ENCODE measurements around the gene RPUSD1.

The RPUSD1 gene

DNA sequence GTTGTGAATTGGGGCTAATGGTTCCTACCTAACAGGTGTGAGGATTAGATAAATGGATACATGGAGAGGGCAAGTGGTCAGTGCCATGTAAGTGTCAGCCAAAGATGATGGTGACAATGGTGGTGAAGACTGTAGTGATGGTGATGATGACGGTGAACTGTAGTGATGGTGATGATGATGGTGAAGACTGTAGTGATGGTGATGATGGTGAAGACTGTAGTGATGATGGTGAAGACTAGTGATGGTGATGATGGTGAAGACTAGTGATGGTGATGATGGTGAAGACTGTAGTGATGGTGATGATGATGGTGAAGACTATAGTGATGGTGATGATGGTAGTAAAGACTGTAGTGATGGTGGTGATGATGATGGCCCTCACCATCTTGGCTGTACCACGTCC is 30.4 kb upstream of the RPUSD1 start:
- no peak for DNase-seq (ENCODE audit: low read depth)

DNA sequence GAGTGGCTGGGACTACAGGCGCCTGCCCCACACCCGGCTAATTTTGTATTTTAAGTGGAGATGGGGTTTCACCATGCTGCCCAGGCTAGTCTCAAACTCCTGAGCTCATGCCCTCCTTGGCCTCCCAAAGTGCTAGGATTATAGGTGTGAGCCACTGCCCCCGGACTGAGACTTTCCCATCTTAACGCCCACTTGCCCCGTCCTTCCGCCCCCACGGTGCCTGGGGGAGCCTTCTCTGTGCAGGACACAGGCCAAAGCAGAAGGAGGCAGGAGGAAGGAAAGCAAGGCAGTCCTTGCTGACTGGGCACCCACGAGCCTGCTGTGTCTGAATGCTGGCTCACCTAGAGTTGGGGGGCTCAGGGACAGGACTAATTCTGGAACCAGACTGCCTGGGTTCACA is 30.0 kb upstream of the RPUSD1 start:
- no peak for DNase-seq (ENCODE audit: low read depth)

DNA sequence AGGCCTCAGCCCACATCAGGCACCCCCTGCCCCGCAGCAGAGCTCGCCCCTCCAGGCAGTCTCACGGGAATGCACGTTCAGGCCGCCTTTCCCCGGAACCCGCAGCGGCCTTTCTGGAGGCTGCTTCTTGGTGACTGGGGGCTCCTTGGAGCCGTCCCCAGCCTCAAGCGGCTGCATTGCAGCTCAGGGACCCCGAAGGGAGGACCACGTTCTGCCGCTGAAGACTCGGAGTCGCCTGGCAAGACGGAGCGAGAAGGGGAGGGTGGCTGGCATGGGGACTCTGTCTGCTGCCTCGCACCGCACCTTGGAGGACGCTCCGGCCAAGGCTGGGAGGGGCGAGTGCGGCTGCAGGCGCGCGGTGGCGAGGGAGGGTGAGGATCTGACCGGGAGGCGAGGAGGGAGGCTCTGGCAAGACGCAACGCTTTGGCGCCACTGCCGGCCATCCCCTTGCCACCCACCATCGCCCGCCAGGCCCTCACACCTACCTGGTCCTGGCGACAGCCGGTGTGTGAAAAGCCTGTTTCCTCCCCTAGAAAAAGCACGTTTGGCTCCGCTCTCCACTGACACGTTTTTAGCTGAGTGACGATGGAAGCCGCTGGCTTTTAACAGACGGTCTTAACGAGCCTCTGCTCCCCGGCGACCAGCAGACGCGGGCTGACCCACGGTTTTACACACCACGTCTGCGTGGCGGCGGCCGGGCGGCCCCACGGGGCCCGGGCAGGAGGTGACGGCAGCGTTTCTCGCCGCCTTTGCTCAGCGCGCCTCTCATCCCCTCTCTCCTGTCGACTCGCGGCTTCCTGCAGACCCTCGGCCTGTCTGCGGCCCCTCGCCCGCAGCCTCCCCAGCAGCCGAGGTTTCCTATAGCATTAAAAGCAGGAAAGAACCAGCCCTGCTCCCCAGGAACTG is 29.1 kb upstream of the RPUSD1 start:
- DNase-seq (ENCODE audit: low read depth) = no peak

DNA sequence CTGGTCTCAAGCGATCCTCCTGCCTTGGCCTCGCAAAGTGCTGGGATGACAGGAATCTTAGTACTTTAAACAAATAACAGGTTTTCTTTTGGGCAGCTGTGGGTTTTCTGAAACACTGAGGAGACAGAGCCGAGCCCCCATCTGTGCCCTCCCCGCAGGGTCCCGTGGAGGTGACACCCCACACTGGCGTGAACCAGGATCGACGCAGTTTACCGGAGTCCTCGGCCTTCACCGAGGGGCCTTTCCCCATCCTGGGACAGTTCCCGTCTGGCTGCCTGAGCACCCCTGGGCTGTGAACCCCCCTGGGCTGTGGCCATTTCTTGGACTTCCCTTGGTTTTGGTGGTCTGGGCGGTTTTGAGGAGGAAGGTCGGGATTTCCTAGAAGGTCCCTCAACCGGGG is 27.7 kb upstream of the RPUSD1 start:
- DNase-seq (ENCODE audit: low read depth) = no peak

DNA sequence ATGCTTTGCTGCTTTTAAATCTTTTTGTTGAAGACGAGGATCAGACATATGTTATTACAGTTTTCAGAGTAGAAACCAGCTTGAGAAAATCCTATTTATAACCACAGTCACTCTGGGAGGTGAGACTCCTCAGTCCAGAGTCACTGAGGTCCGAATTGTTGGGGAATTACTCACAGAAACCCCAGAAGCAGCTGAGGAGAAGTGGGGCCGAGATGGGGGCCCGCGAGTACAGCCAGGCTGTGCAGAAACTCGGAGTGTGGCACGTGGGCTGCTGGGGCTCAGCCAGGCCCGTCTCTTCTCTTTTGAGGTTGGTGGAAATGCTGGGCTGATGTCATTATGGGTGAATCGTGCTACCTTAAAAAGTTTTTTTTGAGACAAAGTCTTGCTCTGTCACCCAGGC is 26.8 kb upstream of the RPUSD1 start:
- DNase-seq (ENCODE audit: low read depth) = peak; percentile 24

DNA sequence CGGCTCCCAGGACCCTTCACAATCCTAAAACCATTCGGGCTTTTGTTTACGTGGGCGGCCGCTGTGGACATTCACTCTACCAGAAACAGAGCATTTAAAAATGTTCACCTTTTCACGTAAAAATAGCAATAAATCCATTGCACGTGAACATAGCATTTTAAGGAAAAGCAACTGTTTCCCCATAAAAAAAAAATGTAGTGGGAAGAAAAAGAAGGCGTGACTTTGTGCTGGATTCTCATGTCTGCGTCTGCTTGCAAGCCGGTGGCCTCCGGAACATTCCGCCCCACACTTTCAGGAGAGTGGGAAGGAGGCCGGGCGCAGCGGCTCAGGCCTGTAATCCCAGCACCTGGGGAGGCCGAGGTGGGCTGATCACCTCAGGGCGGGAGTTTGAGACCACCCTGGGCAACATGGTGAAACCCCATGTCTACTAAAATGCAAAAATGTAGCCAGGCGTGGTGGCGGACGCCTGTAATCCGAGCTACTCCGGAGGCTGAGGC is 25.8 kb upstream of the RPUSD1 start:
- DNase-seq (ENCODE audit: low read depth) = no peak

DNA sequence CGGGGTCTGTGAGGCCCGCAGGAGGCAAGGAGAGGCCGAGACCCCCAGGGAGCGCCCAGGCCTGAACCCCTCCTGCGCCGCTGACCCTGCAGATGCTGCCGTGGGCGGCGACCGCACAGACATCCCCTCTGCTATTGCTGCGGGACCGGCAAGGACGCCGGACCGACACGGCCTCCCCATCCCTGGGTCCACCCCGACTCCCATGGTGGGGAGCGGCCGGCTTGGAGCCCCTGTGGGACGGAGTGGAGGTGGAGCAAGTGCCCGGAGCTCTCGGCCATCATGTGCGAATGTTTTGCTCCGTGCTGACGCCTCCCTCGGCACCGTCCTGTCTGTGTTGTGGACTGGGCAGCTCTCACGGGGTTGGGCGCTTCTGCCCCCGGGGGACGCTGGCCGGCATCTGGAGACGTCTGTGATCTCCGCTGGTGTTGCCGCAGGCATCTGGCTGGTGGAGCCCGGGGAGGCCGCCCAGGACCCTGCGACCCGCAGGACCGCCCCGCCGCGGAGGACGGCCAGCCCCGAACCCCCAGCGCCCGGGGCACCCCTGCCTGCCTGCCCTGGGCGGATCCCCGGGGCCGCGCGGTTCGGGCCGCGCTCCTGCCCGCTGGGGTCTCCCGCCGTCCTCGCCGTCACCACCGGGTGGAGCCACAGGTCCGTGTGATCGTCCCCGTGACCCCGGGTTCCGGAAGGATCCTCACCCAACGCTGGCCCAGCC is 25.2 kb upstream of the RPUSD1 start:
- no peak for DNase-seq (ENCODE audit: low read depth)

DNA sequence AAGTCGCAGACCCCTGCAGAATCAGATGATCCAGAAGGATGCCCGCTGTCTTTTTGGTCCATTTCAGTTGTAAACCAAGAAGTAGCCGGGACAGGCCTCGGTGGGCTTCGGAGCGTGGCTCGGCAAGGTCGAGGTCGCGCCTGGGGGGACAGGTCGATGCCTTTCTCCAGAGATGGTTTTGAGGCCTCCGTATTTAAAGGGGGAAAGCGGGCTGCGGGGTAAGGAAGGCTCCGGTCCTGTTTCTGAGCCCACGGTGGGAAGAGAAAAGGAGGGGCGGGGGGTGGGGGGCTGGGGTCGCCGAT is 19.9 kb upstream of the RPUSD1 start:
- DNase-seq (ENCODE audit: low read depth) = no peak

DNA sequence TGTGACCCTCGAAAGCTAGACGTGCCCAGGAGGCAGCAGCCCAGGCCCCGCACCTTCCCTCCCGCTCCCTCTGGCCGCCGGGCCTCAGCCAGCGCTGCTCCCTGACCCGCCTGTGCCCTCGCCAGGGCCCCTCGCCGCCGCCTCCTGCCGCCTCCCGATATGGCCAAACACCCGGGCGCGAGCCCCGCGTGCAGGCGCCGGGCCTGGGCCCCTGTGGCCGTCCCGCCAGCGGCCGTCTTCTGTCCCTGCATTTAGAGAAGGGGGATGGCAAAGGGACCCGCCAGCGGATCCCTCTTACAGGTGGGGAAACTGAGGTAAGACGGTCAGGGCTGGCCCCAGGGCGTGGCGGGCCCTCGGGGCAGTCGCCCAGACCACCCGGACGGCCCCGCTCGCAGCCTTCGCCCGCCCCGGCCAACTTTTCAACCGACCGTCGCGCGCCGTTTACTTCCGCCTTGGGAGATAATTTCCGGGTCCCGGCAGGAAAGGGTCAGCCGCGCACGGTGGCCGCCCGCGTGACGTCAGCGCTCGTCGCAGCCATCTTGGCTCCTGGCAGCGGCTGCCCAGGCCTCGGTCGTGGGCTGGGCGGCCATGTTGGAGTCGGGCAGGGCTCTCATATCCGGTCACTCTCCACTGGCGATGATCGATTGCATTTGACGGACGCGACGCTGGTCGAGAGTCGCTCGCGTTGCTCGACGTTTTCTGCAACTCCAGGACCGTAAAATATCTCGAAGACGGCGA is 19.3 kb upstream of the RPUSD1 start:
- peak; percentile 42 for DNase-seq (ENCODE audit: low read depth)

DNA sequence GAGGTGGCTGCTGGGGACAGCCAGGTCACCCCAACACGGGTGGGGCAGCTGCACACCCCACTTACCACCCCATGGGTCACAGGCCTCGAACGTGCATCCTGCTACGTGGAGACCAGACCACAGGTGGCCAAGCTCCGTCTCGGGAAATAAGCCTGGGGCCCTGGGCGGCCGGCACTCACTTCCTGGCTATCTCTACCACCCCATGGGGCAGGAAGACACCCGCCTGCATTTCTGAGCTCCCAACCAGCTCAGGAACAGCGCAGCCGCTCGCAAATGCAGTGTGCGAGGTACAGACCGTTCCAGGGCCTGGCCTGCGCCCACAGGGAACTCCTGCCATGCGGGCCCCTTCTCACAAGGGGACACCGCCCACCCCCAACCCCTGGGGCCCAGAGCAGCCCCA is 17.3 kb upstream of the RPUSD1 start:
- no peak for DNase-seq (ENCODE audit: low read depth)

DNA sequence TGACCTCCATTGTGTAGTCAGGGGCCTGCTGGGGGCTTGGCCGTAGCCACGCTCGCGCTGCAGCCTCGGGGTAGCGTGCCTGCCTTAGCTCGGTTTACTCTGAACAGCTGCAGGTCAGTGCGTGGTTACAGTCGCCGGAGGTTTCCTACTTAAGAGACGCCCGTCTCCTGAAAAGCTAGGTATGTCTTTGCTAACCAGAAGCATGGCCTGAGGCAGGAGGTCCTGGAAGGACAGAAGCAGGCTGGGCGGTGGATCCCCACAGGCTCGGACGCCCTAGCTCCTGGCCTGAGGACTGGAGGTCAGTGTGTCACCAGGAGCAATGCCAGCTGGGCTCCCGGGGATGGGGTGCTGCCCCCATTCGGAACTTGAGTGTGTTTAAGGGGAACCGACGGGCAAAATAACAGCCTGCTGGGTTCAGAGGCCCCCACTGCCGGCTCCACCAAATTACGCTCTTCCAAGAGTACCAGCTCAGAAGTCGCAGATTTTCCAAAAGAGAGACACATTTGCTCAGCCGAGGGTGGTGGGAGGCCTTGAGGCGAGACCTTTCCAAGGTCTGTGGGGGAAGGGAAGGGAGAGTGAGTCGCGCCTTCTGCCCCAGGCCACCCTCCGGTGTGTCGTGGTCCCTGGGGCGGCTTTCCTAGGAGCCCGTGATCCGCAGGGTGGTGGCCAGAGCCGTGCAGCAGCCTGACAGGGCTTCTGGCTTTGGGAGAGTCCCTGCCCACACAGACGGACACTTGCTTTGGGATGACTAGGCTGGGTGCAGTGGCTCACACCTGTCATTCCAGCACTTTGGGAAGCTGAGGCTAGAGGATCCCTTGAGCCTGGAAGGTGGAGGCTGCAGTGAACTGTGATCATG is 16.2 kb upstream of the RPUSD1 start:
- no peak for DNase-seq (ENCODE audit: low read depth)

DNA sequence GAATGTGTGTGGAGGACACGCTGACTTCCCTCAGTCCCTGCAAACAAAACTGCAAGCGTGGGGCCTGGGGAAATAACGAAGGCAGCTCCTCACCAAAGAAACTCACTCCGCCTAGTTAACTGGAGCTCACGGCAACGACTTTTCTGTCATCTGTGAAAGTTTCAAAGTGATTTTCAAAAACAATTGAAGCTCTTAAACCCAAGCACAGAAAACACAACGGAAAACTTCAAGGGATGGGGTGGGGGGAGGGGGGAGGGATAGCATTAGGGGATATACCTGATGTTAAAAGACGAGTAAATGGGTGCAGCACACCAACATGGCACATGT is 15.5 kb upstream of the RPUSD1 start:
- no peak for DNase-seq (ENCODE audit: low read depth)

DNA sequence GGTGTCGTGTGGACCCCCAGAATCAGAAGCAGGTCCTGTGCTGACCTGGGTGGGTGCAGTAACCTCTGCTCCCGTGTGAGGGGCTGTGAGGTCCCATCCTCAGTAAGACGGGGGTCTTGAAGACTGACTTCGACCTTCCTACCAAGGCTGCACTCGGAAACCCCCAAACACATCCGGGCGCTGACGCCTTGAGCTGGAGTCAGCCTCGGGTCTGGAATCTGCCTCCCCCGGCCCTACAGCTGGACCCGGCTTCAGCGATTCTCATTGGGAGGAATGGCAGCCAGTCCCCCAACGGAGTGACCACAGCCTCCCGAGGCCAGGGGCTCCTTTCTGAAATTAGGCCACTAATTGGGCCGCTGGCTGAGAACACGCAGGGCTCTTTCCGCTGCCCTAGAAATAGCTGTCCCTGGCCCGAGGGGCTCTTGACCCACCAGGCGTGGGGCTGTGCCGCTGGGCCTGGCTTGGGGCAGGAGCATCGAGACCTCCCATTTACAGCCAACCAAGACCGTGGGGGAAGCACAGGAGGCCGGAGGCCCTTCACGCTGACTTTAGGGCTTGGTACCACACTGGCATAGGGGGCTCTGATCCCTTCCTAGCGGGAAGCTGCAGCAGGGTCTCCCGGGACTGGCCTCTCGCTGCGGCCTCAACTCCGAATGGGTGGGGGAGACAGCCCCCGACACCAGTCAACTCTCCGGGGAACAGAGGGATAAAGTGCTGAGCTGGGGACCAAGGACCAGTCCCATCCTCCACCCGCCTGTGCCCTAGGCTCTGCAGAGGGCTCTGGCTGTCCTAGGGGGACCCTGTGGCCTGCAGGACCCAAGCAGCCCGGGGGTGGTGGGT is 15.0 kb upstream of the RPUSD1 start:
- no peak for DNase-seq (ENCODE audit: low read depth)

DNA sequence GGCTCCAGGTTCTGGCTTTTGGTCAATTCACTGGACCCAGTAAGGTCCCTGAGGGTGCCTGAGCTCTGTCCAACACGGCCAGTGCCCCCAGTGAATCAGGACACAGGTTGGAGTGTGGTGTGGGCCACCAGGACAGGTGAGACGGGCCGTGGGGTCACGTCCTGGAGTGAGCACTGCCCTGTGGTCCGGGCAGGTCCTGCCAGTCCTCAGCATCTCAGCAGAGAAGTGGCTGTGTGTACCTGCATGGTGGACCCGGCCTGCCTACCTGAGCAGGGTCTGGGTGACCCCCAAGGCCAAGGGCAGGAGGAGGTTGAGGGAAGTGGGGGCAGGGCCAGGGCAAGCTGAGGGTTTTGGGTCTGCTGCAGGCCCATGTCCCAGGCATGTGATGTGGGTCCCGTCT is 14.3 kb upstream of the RPUSD1 start:
- no peak for DNase-seq (ENCODE audit: low read depth)

DNA sequence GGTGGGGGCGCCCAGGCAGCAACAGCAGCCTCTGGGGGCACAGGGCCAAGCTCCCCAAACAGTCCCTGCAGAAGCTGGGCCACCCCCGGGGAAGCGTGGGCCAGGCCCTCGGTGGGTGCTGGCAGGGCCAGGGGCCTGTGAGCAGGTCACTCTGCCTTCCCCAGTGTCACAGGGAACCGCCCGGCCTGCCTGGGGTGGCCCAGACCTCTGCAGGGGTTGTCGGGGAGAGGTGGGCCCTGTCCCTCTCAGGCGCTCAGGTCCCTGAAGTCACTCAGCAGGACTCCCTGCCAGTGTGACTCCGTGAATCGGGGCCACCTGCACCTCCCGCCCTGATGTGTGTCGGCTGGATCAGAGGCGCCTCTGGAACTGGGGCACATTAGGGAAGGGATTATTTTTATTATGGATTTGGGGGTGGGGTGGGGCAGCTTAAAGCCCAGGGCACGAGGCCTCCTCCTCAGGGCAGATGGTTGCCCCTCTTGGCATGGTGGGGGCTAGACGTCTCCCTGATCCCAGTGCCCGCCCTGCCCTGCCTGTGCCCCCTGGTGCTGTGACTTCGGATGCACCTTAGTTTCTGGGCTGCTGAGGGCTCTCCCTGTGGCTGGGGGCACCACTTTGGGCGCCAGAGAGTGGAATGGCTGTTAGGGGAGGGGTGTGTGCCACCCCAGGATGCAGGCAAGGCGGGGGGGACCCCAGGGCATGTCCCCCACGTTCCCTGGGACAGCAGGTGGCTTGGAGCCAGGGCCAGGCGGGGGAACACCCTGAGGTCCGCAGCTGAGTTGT is 13.6 kb upstream of the RPUSD1 start:
- DNase-seq (ENCODE audit: low read depth) = no peak

DNA sequence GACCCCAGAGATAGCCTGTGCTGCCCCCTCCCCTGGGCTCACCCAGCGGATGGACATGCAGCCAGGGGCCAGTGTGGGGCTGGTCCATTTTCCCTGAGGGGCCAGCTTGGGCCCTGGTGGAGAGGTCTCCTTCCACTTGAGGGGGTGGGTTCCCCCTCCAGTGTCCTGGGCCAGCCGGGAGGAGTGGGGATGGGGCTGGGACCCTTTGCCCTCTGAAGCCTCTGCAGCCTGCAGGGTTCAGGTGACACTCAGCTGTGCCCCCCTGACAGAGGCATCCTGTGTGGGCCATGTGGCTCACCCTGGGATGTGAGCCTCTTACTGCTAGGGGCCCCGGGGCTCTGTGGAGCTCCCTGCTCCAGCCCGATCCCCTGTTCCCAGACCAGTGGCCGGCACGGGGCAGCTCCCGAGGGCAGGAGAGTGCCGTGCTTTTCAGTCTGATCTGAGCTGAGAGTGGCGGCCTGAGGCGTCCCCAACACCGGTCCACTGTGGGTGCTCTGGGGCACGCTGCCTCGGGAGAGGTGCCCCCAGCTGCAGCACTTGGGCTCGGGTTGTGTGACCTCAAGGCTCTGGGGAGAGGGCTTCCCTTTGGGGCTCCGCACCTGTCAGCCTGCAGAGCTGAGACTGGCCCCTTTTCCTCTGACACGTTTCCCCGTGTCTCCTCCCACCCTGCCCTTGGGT is 12.8 kb upstream of the RPUSD1 start:
- no peak for DNase-seq (ENCODE audit: low read depth)

DNA sequence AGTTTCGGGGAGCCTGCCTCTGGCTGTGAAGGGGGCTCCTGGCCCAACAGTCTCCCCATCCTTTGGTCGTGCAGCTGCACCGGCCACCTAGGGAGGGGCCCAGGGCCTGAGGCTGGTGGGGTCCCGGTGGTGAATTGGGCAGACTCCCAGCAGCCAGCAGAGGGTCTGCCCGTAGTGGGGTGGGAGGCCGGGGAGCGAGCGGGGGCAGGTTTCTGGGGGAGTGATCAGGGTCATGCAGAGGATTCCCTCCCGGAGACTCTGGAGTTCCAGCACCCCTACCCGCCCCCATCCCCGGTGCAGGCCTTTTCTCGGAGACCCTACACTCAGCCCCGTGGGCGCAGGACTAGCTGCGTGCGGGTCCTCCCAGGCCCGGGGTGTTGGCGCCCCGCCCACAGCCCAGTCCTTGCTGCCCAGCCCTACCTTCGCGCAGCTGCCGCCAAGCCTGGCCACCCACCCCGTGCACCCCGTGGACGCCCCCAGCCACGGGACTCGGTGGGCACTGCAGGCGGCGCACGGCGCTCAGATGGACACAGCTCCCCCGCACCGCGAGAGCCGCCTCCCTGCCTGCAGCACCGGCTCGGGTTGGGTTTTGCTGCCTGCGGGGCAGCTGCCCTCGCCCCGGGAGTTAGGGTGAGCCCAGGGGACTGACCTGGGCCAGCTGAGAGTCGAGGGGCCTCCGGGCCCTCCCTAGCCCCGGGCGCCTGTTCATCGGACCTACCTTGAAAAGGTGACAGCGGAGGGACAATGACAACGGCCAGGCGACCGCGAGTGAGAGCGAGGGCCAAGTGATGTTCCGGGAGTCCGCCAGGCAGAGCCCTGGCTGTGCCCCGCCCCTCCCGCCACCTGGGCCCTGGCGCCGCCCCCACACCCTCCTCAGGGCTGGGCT is 12.0 kb upstream of the RPUSD1 start, which contains the start of gene GNG13:
Gene GNG13 (minus strand): TSS at position 787 of the 886 bp plus-strand sequence. CDS start 1,657 bp downstream, outside the sequence.
- no peak for DNase-seq (ENCODE audit: low read depth)

DNA sequence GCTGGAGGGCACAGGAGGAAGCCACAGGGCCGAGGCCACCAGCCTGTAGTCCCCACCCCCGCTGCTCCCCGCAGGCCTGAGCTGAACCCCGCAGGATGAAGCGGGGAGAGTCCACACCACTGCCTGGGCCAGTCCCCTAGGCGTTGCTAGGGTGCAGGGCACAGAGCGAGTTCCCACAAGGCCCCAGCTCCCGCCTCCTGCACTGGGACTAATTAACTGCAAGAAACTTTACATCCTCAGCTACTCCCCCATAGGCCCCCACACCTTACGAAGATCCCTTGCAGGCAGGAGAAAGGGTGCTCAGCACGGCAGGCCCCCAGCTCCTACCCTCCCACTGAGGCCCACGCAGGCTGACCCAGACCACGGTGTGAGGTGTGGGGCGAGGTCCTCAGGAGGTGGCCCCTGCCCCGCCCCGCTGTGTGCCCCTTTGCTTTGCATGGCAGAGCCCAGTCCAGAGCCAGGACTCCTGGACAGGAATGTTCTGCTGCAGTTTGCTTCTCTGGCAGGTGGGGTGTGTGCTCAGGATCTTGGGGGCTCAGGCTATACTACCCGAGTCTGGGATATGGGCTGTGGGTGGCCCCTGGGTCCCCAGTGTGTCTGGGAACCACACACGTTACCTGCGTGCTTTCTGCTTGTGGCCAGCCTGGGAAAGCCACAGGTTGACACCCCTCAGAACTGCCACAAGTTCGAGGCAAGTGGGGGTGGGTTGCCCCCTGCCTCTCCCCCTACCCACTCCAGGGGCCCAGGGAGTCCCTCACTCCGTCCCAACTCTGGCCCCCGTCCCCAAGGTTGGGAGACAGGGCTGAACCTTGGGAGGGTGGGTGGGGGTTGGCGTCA is 11.1 kb upstream of the RPUSD1 start:
- DNase-seq (ENCODE audit: low read depth) = no peak
